HCT116 (cell line): Measurements from ENCODE around the gene BABAM2. TPM values are rescaled to one million over a fixed set of nuclear protein-coding genes. Genes with fewer than 3 reads are reported as not detected.
A peak's percentile ranks its signal among the peaks of the same experiment; 100 is the strongest.

ENCODE experiments used
- ATAC-seq: fragments of 200-7000 bp; cut with Tn5 transposase; 2 replicates; pipeline ENCODE4 v1.9.1; 2020; ENCODE audit warnings: mild to moderate bottlenecking, moderate library complexity
- BruUV-seq: library from RNA; stranded (reverse); fragments of 400-500 nt; replicated peaks from 2 replicates; lab custom pipeline; 2021; lab: Mats Ljungman, UMichigan
- CTCF ChIA-PET: fragments of 300-600 bp; sonication (Branson Sonifier 250); formaldehyde crosslinking; loops from one replicate; lab custom pipeline; 2021; ENCODE audit warnings: antibody characterized with exemption; lab: Charles Lee
- POLR2A ChIA-PET: fragments of 300-600, 350-600 bp; sonication (Branson Sonifier 250); formaldehyde crosslinking; loops from one replicate; lab custom pipeline; 2021; ENCODE audit warnings: antibody characterized with exemption; lab: Charles Lee
- RAD21 ChIA-PET, 2 experiments: fragments of 300-600 bp; sonication (Branson Sonifier 250); formaldehyde crosslinking; loops; one replicate each; lab custom pipeline; 2023; ENCODE audit warnings: low total read pairs in 2 of 2; ENCODE audit not compliant: uncharacterized antibody in 2 of 2, unreplicated experiment in 2 of 2, low non-redundant PET in 1 of 2; lab: Charles Lee
- DNase-seq: peaks from one replicate; pipeline ENCODE4 v3.0.0-alpha.2; 2010; ENCODE audit warnings: low read depth, low spot score
- H2AFZ ChIP-seq: fragments of 200-600 bp; shearing (Covaris generic), sonication (generic); 2 replicates; pipeline ENCODE4 v1.6.1; 2017; ENCODE audit warnings: low read depth, mixed run types, mixed read lengths, antibody characterized with exemption, low read length; ENCODE audit not compliant: poor library complexity, severe bottlenecking
- H3K27ac ChIP-seq: 2 replicates; pipeline ENCODE4 v1.5.1; 2012; ENCODE audit warnings: low read depth, low read length
- H3K27me3 ChIP-seq: fragments of 200-600 bp; sonication (generic); 2 replicates; pipeline ENCODE4 v1.6.1; 2016; ENCODE audit warnings: mixed run types, low read length, mixed read lengths; ENCODE audit not compliant: insufficient read depth
- H3K36me3 ChIP-seq, 2 experiments: fragments of 200-500 bp in 1 of 2; fragments of 200-600 bp in 1 of 2; sonication (Bioruptor generic) in 1 of 2; sonication (generic) in 1 of 2; 2 replicates each; pipeline versions ENCODE4 v1.5.1 to v1.6.1; 2014 to 2016; ENCODE audit warnings: low read length in 2 of 2, inconsistent platforms in 1 of 2, mixed read lengths in 1 of 2, mixed run types in 1 of 2; ENCODE audit not compliant: insufficient read depth in 2 of 2, control insufficient read depth in 1 of 2
- H3K4me1 ChIP-seq, 2 experiments: fragments of 200-600 bp in 1 of 2; sonication (generic) in 1 of 2; 2 replicates each; pipeline versions ENCODE4 v1.5.1 to v1.6.1; 2012 to 2017; ENCODE audit warnings: low read length in 2 of 2, inconsistent platforms in 1 of 2, mild to moderate bottlenecking in 1 of 2, mixed read lengths in 1 of 2, mixed run types in 1 of 2, moderate library complexity in 1 of 2; ENCODE audit not compliant: insufficient read depth in 2 of 2, control insufficient read depth in 1 of 2
- H3K4me2 ChIP-seq: fragments of 200-600 bp; sonication (generic); 2 replicates; pipeline ENCODE4 v1.6.1; 2017; ENCODE audit warnings: mixed run types, low read length, mixed read lengths
- H3K4me3 ChIP-seq, 2 experiments: fragments of 200-600 bp in 1 of 2; sonication (generic) in 1 of 2; replicated peaks in 1 of 2; 2 replicates each; pipeline ENCODE4 v1.5.1; 2011 to 2016; ENCODE audit warnings: low read length in 2 of 2, control low read depth in 1 of 2, low read depth in 1 of 2, mild to moderate bottlenecking in 1 of 2, mixed read lengths in 1 of 2, mixed run types in 1 of 2
- H3K79me2 ChIP-seq: fragments of 200-600 bp; sonication (generic); 2 replicates; pipeline ENCODE4 v1.6.1; 2017; ENCODE audit warnings: mild to moderate bottlenecking, mixed run types, low read length, moderate library complexity, mixed read lengths; ENCODE audit not compliant: insufficient read depth
- H3K9ac ChIP-seq: fragments of 200-600 bp; sonication (generic); 2 replicates; pipeline ENCODE4 v1.6.1; 2016; ENCODE audit warnings: low read length, mixed read lengths
- H3K9me2 ChIP-seq: fragments of 200-600 bp; sonication (generic), shearing (Covaris generic); 2 replicates; pipeline ENCODE4 v1.6.1; 2017; ENCODE audit warnings: mixed run types, mild to moderate bottlenecking, moderate library complexity; ENCODE audit not compliant: insufficient read depth
- H3K9me3 ChIP-seq, 2 experiments: fragments of 200-500 bp in 1 of 2; fragments of 200-600 bp in 1 of 2; sonication (Bioruptor generic) in 1 of 2; sonication (generic) in 1 of 2; 2 replicates each; pipeline ENCODE4 v1.6.1; 2014 to 2017; ENCODE audit warnings: low read length in 2 of 2, mixed read lengths in 2 of 2, inconsistent platforms in 1 of 2, low read depth in 1 of 2, mild to moderate bottlenecking in 1 of 2, mixed run types in 1 of 2, moderate library complexity in 1 of 2; ENCODE audit not compliant: control insufficient read depth in 1 of 2, insufficient read depth in 1 of 2
- H4K20me1 ChIP-seq: fragments of 200-600 bp; sonication (generic), shearing (Covaris generic); 2 replicates; pipeline ENCODE4 v1.6.1; 2017; ENCODE audit warnings: mixed run types, mild to moderate bottlenecking, moderate library complexity; ENCODE audit not compliant: insufficient read depth
- EZH2 ChIP-seq: fragments of 200-600 bp; sonication (generic); IDR thresholded peaks from 2 replicates; pipeline ENCODE4 v1.6.1; 2017; ENCODE audit warnings: antibody characterized with exemption, mixed run types
- JUND ChIP-seq: IDR thresholded peaks from 2 replicates; pipeline ENCODE4 v1.6.1; 2012
- RAD21 ChIP-seq: IDR thresholded peaks from 2 replicates; pipeline ENCODE4 v1.6.1; 2012; ENCODE audit warnings: low read depth, mild to moderate bottlenecking
- SRF ChIP-seq: IDR thresholded peaks from 2 replicates; pipeline ENCODE4 v1.6.1; 2012; ENCODE audit warnings: low read depth
- TCF7L2 ChIP-seq: IDR thresholded peaks from 2 replicates; pipeline ENCODE4 v1.7.0; 2011; ENCODE audit warnings: borderline replicate concordance, inconsistent platforms; ENCODE audit not compliant: insufficient read depth, insufficient read length; ENCODE audit errors: extremely low read depth
- intact Hi-C: fragments of 100-400 bp; cut with micrococcal nuclease; formaldehyde crosslinking; loops from 2 replicates; pipeline ENCODE4 v1.10.0; 2022
- total RNA-seq: library from RNA; stranded (reverse); gene quantifications from one replicate; pipeline ENCODE4 v1.2.1, GENCODE V29; 2021; ENCODE audit not compliant: unreplicated experiment
- TF ChIP-seq, protein P1 (sequence below), 3 experiments: fragments of 200-600 bp in 1 of 3; sonication (generic) in 1 of 3; IDR thresholded peaks in 2 of 3; conservative IDR thresholded peaks in 1 of 3; 2 replicates each; pipeline ENCODE4 v1.5.1; 2012 to 2017; ENCODE audit warnings: low read depth in 2 of 3, low read length in 2 of 3, antibody characterized with exemption in 1 of 3, borderline replicate concordance in 1 of 3, control low read depth in 1 of 3, mild to moderate bottlenecking in 1 of 3, mixed read lengths in 1 of 3, mixed run types in 1 of 3, moderate library complexity in 1 of 3; ENCODE audit not compliant: insufficient read depth in 1 of 3
- TF ChIP-seq, protein P2 (sequence below): IDR thresholded peaks from 2 replicates; pipeline ENCODE4 v1.6.1; 2012

Gene BABAM2
- total RNA-seq, 1 experiment from 2014 or later, result 23.8 TPM

DNA sequence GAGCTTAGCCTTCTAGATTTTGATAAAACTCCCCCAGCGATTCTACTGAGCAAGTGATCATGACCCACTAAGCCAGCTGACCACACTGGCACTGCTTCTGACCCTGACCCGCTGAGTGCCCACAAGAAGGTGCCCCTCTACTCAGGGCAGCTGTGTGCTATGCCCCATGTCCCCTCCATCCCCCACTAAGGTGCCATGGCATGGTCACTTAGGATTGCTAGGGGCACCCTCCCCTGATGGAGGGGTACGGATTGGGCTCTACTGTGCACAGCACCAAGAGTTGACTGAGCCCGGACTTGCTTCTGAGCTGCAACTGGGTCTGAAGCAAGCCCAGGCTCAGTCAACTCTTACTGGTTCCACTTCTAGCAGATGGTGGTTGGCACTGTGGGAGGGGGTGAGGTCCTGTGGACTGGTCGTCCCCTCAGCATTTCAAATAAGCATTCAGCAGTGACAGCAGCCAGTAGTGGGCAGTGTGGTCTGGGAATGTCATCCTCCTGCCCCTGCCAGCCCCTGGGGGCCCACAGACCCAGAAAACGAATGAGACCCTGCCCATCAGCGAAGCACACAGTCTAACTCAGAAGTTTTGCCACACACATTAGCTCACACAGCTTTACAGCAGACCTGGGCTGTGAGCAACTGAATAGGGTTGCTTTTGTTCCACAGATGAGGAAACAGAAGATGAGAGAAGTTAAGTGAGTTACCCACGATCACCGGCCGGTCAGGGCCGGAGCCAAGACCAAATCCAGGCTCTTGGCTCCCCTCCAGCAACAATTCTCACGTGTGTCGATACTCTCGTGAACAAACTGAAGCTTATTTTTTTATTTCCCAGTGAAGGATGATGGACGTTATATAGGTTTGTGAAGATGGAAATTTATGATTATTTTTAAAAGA lies 450.0 kb downstream of the BABAM2 start:
- no TSS peak for BruUV-seq
- Histone ChIP-seq H3K9me3 (no peaks in the 10 kb centered on the region), H3K4me1 (peaks cover 16 to 29% of the 10 kb centered on the region in 2 experiments), H3K9ac (no peak overlapping the region), H3K27me3 (no peaks in the 10 kb centered on the region), H3K9me2 (no peaks in the 10 kb centered on the region), H3K27ac (no peak overlapping the region), H3K36me3 (no peaks in the 10 kb centered on the region), H3K4me3 (no peak overlapping the region), H4K20me1 (no peaks in the 10 kb centered on the region), H2AFZ (no peak overlapping the region), H3K4me2 (no peak overlapping the region), H3K79me2 (no peaks in the 10 kb centered on the region)
- ATAC-seq (no peak), DNase-seq (no peak)
- CTCF ChIA-PET, result no interaction called here
- RAD21 ChIA-PET, result interaction anchor here in 1 of 2 experiments (0.6 kb wide), 1 partner anchor 56 kb away, joined by 3 read pairs; no protein-coding TSS in a partner anchor
- intact Hi-C loops, result no loop called here
- TF ChIP-seq TCF7L2 (no peak), JUND (no peak), EZH2 (no peak), RAD21 (peak; percentile 21; the same call in 1 of the 2 replicates), SRF (no peak)
- TF ChIP-seq, protein P1, sequence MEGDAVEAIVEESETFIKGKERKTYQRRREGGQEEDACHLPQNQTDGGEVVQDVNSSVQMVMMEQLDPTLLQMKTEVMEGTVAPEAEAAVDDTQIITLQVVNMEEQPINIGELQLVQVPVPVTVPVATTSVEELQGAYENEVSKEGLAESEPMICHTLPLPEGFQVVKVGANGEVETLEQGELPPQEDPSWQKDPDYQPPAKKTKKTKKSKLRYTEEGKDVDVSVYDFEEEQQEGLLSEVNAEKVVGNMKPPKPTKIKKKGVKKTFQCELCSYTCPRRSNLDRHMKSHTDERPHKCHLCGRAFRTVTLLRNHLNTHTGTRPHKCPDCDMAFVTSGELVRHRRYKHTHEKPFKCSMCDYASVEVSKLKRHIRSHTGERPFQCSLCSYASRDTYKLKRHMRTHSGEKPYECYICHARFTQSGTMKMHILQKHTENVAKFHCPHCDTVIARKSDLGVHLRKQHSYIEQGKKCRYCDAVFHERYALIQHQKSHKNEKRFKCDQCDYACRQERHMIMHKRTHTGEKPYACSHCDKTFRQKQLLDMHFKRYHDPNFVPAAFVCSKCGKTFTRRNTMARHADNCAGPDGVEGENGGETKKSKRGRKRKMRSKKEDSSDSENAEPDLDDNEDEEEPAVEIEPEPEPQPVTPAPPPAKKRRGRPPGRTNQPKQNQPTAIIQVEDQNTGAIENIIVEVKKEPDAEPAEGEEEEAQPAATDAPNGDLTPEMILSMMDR (IDR thresholded peaks at IDR 0.05 in 2 of 3, conservative IDR thresholded peaks at IDR 0.05 in 1 of 3; ENCODE audit: borderline replicate concordance in 1 of 3, insufficient read depth in 1 of 3, low read depth in 2 of 3, low read length in 2 of 3), result peak in 2 of 3 experiments; percentile 29 to 31; a peak in 4 of 6 replicates
- TF ChIP-seq, protein P2, sequence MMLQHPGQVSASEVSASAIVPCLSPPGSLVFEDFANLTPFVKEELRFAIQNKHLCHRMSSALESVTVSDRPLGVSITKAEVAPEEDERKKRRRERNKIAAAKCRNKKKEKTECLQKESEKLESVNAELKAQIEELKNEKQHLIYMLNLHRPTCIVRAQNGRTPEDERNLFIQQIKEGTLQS, result no peak
- POLR2A ChIA-PET, result no interaction called here
